Vagina (tissue), 2 donors: Measurements from ENCODE around the gene MORN5.

ENCODE experiments used
- POLR2A ChIP-seq, 2 donors: fragments of 450-650 bp; IDR thresholded peaks; one replicate each; pipeline ENCODE4 v1.6.1; 2017; ENCODE audit warnings: antibody characterized with exemption in 2 of 2, mild to moderate bottlenecking in 2 of 2, moderate library complexity in 2 of 2
- POLR2AphosphoS5 ChIP-seq, 2 donors: sonication (generic); formaldehyde crosslinking; IDR thresholded peaks; one replicate each; pipeline ENCODE4 v1.9.0; 2017; ENCODE audit warnings: antibody characterized with exemption in 2 of 2, mild to moderate bottlenecking in 2 of 2, low read depth in 1 of 2; ENCODE audit not compliant: insufficient read depth in 1 of 2
- TF ChIP-seq, protein P1 (sequence below), 3 experiments: fragments of 450-650 bp in 2 of 3; fragments of 200-600 bp in 1 of 3; sonication (generic) in 1 of 3; IDR thresholded peaks; one replicate each; pipeline ENCODE4 v1.5.1; 2017 to 2019; ENCODE audit warnings: antibody characterized with exemption in 3 of 3, mild to moderate bottlenecking in 2 of 3, moderate library complexity in 2 of 3

DNA sequence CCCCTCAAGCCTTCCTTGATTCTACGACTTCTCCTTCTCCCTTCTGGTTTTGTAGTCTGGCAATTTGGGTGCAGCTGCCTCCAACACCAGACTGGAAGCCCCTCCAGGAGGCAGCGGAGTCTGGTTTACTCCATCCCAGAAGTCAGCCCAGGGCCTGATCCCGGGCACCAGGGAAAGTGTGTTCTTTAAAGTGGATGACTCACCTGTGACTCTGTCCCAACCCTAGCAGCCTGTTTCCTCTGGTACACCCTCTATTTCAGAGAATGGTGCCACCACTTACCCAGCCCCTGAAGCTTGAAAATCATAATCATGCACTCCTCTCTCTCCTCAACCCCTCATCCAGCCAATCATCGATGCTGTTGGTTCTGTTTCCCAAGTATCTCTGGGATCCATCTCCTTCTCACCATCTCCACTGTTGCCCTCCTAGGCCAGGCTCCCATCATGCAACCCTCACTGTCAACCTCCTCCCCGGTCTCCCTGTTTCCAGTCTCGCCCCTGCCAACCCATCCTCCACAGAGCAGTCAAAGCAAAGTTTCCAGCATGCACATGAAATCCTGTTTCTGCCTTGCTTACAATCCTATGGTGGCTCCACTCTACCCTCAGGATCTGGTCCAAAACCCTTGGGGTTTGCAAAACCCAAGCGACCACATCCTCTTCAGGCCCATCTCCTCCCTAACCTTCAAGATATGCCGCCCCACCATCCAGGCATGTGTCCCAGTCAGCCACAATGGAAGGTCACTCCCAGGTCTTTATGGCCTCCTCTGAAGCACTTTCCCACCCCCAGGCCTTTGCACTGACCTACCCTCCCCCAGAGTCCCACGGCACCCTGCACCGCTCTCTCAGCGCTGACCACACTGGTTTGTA is 58.6 kb downstream of the MORN5 start:
- TF ChIP-seq, protein P1, sequence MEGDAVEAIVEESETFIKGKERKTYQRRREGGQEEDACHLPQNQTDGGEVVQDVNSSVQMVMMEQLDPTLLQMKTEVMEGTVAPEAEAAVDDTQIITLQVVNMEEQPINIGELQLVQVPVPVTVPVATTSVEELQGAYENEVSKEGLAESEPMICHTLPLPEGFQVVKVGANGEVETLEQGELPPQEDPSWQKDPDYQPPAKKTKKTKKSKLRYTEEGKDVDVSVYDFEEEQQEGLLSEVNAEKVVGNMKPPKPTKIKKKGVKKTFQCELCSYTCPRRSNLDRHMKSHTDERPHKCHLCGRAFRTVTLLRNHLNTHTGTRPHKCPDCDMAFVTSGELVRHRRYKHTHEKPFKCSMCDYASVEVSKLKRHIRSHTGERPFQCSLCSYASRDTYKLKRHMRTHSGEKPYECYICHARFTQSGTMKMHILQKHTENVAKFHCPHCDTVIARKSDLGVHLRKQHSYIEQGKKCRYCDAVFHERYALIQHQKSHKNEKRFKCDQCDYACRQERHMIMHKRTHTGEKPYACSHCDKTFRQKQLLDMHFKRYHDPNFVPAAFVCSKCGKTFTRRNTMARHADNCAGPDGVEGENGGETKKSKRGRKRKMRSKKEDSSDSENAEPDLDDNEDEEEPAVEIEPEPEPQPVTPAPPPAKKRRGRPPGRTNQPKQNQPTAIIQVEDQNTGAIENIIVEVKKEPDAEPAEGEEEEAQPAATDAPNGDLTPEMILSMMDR (IDR thresholded peaks at IDR 0.05) = no peak
- TF ChIP-seq POLR2A (IDR thresholded peaks at IDR 0.05) = no peak
- no peak for TF ChIP-seq POLR2AphosphoS5 (IDR thresholded peaks at IDR 0.05; ENCODE audit: insufficient read depth in 1 of 2, low read depth in 1 of 2)
